CD8-positive, alpha-beta memory T cell (primary cell): ENCODE data around the gene ABCB9. TPM values are rescaled to one million over a fixed set of nuclear protein-coding genes. Genes with fewer than 3 reads are reported as not detected.

Experiments
- polyA plus RNA-seq: library from polyadenylated mRNA; unstranded; fragments of 300-500 nt; fragmentation: Illumina TruSeq; gene quantifications from one replicate; pipeline ENCODE4 v1.2.3, GENCODE V29; 2021
- total RNA-seq, 2 experiments: library from RNA; stranded (reverse); gene quantifications; one replicate each; pipeline ENCODE4 v1.2.3, GENCODE V29; 2021

The ABCB9 gene
- total and polyA plus RNA-seq, 3 experiments from 2014 or later = 0.99 to 3.9 (median 3.7) TPM

Other genes with a start within 250 kb of the ABCB9 start
- gene HCAR3, start 249.7 kb downstream of the ABCB9 start, total RNA-seq = not detected
- gene HCAR3, start 249.7 kb downstream of the ABCB9 start, polyA plus RNA-seq = not detected
- under 1 TPM; 0.13 to 0.16 TPM for gene HCAR1, start 235.6 kb downstream of the ABCB9 start, total RNA-seq
- not detected for gene HCAR1, start 235.6 kb downstream of the ABCB9 start, polyA plus RNA-seq
- 10 to 100 TPM; 78.8 to 79.3 TPM for gene DENR, start 213.6 kb downstream of the ABCB9 start, total RNA-seq
- 68.7 TPM for gene DENR, start 213.6 kb downstream of the ABCB9 start, polyA plus RNA-seq
- under 1 TPM; 0.35 to 0.53 TPM for gene CCDC62, start 191.9 kb downstream of the ABCB9 start, total RNA-seq
- 0.41 TPM for gene CCDC62, start 191.9 kb downstream of the ABCB9 start, polyA plus RNA-seq
- 10 to 100 TPM; 23.8 to 27.2 TPM for gene HIP1R, start 131.0 kb downstream of the ABCB9 start, total RNA-seq
- 12.5 TPM for gene HIP1R, start 131.0 kb downstream of the ABCB9 start, polyA plus RNA-seq
- 10 to 100 TPM; 19.3 to 19.9 TPM for gene VPS37B, start 70.3 kb downstream of the ABCB9 start, total RNA-seq
- 30.6 TPM for gene VPS37B, start 70.3 kb downstream of the ABCB9 start, polyA plus RNA-seq
- gene OGFOD2, start 8.8 kb upstream of the ABCB9 start, total RNA-seq = 10 to 100 TPM; 27.7 to 29.5 TPM
- 14.9 TPM for gene OGFOD2, start 8.8 kb upstream of the ABCB9 start, polyA plus RNA-seq
- gene ARL6IP4, start 14.2 kb upstream of the ABCB9 start, total RNA-seq = 100 to 1,000 TPM; 172 to 181 TPM
- 246 TPM for gene ARL6IP4, start 14.2 kb upstream of the ABCB9 start, polyA plus RNA-seq
- 1 to 10 TPM; 5.1 to 6.1 TPM for gene PITPNM2, start 184.6 kb upstream of the ABCB9 start, total RNA-seq
- gene PITPNM2, start 184.6 kb upstream of the ABCB9 start, polyA plus RNA-seq = 1.8 TPM